HG02938 (cell line): ENCODE measurements around the gene GFRAL.

ENCODE experiments used
- ATAC-seq: cut with Tn5 transposase; IDR thresholded peaks from one replicate; pipeline ENCODE4 v1.9.1; 2021; ENCODE audit warnings: mild to moderate bottlenecking, moderate library complexity; ENCODE audit not compliant: unreplicated experiment

Gene GFRAL

GRCh38 chr6:55423933-55424332 is 96.7 kb downstream of the GFRAL start:
- ATAC-seq, result no peak

- no peak for ATAC-seq
Observed at GRCh38 chr6:55433446-55434130, 106.3 kb downstream of the GFRAL start.

DNA sequence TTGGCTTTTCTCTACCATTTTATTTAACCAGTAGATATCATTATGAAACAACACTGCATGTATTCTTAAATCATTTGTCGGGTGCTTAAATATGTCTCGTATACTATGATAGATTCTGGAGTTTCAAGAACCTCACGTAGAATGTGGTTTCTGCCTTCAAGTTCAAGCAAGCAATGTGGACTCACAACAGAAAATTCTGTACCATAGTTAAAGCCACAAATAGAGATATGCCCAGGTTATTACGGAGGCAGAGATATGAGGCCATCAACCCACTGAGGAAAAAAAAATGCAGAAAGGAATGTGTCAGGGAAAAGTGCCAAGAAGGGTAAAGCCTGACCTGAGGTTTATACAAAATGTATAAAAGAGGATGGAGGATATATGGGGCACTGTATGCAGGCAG is 109.9 kb downstream of the GFRAL start:
- no peak for ATAC-seq

DNA sequence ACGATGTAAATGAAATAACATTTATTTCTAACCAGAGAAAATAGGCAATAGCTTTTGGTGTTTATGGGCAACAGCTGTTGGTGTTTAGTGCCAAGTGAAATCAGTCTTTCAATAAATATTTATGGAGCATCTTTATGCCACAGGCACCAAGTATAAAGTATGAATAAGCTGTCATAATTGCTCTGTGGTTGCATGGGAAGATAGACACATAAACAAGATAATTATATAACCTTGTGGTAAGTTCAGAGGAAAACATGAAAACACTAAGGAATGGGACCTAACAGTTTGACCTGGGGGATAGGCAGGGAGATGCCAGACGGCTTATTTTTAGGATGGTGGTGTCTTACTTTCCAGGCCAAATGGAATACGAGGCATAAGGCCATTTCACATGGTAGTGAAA is 110.9 kb downstream of the GFRAL start:
- no peak for ATAC-seq

DNA sequence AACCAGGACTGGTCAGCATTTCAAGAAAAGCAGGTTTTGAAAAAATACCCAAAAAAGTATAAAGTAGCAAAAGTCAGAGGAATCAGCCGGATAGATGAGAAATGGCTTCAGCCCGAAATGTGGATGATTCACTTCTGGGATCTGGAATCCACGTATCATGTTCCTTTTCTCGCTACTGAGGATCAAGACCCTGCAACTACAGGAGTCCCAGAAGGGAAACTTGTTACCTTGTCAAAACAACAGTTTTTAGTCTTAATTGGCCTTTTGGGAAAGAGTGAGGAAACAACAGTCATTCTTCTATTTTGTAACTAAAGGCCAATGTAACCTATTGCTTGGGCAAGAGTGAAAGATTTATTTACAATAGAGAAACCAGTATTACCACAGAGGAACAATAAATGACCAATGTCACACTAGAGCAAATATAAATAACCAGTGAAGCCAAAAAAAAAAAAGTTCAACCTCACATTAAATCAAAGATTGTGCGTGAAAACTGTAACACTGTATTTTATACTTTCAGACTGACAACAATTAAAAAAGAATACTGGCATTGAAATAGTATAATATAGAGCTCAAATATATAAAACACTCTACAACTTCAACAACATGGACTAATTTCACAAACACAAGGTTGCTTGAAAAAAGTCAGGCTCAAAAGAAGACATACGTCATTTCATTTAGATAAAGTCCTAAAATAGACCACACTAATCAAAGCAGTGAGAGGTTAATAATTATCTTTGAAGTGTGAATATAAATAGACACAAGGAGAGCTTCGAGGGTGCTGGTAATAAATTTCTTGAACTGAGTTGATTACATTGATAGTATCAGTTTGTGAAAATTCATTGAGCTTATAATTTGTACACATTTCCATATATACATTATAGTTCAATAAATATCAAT is 116.2 kb downstream of the GFRAL start:
- ATAC-seq, result no peak

GRCh38 chr6:55445648-55446204 is 118.5 kb downstream of the GFRAL start:
- no peak for ATAC-seq

GRCh38 chr6:55447891-55448290 is 120.6 kb downstream of the GFRAL start:
- no peak for ATAC-seq

DNA sequence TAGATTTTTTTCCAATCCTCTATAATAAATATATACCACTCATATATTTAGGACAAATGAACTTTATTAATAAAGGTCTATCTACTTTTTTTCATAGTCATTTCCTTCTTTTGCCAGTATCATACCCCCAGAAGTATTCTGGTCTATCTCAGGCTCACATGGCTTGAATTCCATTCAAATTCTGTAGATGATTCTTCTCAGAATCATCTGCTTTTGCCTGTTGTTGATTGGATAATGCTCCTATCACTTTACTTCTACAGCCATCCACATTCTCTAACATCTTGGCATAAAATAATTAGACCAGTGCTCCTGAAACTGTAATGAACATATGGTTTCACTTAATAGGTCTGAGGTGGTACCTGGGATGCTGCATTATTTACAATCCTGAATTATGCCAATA is 121.2 kb downstream of the GFRAL start:
- ATAC-seq, result no peak

DNA sequence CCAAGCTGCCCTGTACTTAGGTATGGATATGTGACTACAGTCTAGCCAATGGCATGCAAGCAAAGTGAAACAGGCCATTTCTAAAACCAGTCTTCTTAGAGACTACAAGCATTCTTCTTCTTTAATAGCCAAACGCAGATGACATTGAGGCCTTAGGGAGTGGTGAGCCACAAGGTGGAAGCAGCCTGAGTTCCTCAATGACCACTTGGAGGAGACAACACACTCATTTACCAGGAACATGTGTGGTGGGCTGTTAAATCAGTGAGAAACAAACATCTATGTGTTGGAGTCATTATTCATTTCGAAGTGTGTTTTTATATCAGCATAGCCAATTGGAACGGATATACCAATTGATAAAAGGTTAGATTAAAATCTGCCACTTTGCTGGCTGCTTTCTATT is 122.0 kb downstream of the GFRAL start:
- no peak for ATAC-seq

DNA sequence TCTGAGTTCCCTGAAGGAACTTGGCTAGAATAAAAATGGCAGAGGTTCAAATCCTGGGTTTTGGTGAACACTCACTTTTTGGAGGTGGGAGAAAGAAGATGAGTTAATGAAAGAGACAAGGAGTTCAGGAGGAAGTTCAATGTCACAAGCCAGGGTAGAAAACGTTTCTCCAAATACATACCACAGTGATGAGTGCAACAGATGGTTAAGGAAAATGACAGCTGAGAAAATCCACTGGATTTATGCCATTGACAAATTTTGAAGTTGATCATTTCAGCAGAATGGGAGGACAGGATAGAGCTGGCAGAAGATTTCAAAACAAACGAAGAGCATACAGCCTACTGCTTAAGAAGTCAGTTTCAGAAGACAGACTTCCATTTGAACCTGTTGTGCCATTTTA is 122.7 kb downstream of the GFRAL start:
- ATAC-seq, result no peak
